ENCODE results near the gene LRP5. TPM values are rescaled to one million over a fixed set of nuclear protein-coding genes. Genes with fewer than 3 reads are reported as not detected.
A peak's percentile ranks its signal among the peaks of the same experiment; 100 is the strongest.

The LRP5 gene
- total RNA-seq, 2 donors from 2014 or later: 46.2 to 48.5 TPM

- intact Hi-C loops (cut with DNase I): no loop called here
- no peak for DNase-seq (ENCODE audit: low spot score)
These were observed 9.7 kb downstream of the LRP5 start for GRCh38 chr11:68322052-68322430.

GRCh38 chr11:68324241-68324640, 11.8 kb downstream of the LRP5 start:
- intact Hi-C loops (cut with DNase I): no loop called here
- no peak for DNase-seq (ENCODE audit: low spot score)

- intact Hi-C loops (cut with DNase I): no loop called here
- DNase-seq (ENCODE audit: low spot score): no peak
These were observed 12.3 kb downstream of the LRP5 start for GRCh38 chr11:68324695-68325094.

GRCh38 chr11:68325183-68325906, 13.0 kb downstream of the LRP5 start:
- no peak for DNase-seq (ENCODE audit: low spot score)
- intact Hi-C loops (cut with DNase I): no loop called here

- no peak for DNase-seq (ENCODE audit: low spot score)
- intact Hi-C loops (cut with DNase I): no loop called here
These were observed 13.5 kb downstream of the LRP5 start for GRCh38 chr11:68325907-68326220.

- intact Hi-C loops (cut with DNase I): no loop called here
- no peak for DNase-seq (ENCODE audit: low spot score)
These were observed 14.2 kb downstream of the LRP5 start for GRCh38 chr11:68326334-68327215.

- intact Hi-C loops (cut with DNase I): no loop called here
- no peak for DNase-seq (ENCODE audit: low spot score)
These were observed 15.4 kb downstream of the LRP5 start for GRCh38 chr11:68327586-68328370.

- peak; percentile 82 for DNase-seq (ENCODE audit: low spot score)
- intact Hi-C loops (cut with DNase I): no loop called here
These were observed 16.1 kb downstream of the LRP5 start for GRCh38 chr11:68328374-68329091.

GRCh38 chr11:68329536-68329935, 17.1 kb downstream of the LRP5 start:
- intact Hi-C loops (cut with DNase I): no loop called here
- no peak for DNase-seq (ENCODE audit: low spot score)

- DNase-seq (ENCODE audit: low spot score): no peak
- intact Hi-C loops (cut with DNase I): no loop called here
These were observed 17.7 kb downstream of the LRP5 start for GRCh38 chr11:68329978-68330699.

- no peak for DNase-seq (ENCODE audit: low spot score)
- intact Hi-C loops (cut with DNase I): no loop called here
These were observed 18.4 kb downstream of the LRP5 start for GRCh38 chr11:68330700-68331337.

- no peak for DNase-seq (ENCODE audit: low spot score)
These were observed 19.1 kb downstream of the LRP5 start for GRCh38 chr11:68331338-68331947.

GRCh38 chr11:68332186-68332585, 19.8 kb downstream of the LRP5 start:
- no peak for DNase-seq (ENCODE audit: low spot score)
- intact Hi-C loops (cut with DNase I): no loop called here

More at GRCh38 chr11:68331338-68331947, 19.1 kb downstream of the LRP5 start:
- intact Hi-C loops (cut with DNase I): no loop called here

- intact Hi-C loops (cut with DNase I): no loop called here
- DNase-seq (ENCODE audit: low spot score): no peak
These were observed 20.8 kb downstream of the LRP5 start for GRCh38 chr11:68333173-68333572.

- intact Hi-C loops (cut with DNase I): no loop called here
- no peak for DNase-seq (ENCODE audit: low spot score)
These were observed 22.5 kb downstream of the LRP5 start for GRCh38 chr11:68334923-68335322.

GRCh38 chr11:68335683-68336082, 23.3 kb downstream of the LRP5 start:
- intact Hi-C loops (cut with DNase I): no loop called here
- peak; percentile 80 for DNase-seq (ENCODE audit: low spot score)

GRCh38 chr11:68336716-68337115, 24.3 kb downstream of the LRP5 start:
- intact Hi-C loops (cut with DNase I): no loop called here
- DNase-seq (ENCODE audit: low spot score): no peak

GRCh38 chr11:68337399-68337835, 25.0 kb downstream of the LRP5 start:
- intact Hi-C loops (cut with DNase I): no loop called here
- DNase-seq (ENCODE audit: low spot score): no peak

Measured in posterior vena cava (tissue), 2 donors.